HFF-Myc (cell line): ENCODE measurements around the gene ZNF638.

Experiments used
- DNase-seq: peaks from one replicate; pipeline ENCODE4 v3.0.0-alpha.2; 2011; ENCODE audit warnings: low read depth; ENCODE audit errors: extremely low read depth
- H3K4me3 ChIP-seq: replicated peaks from 2 replicates; pipeline ENCODE4 v1.5.1; 2011; ENCODE audit warnings: low read depth, mild to moderate bottlenecking, control low read depth, low read length
- TF ChIP-seq, protein P1 (sequence below): IDR thresholded peaks from 2 replicates; pipeline ENCODE4 v1.5.1; 2012; ENCODE audit warnings: mild to moderate bottlenecking, low read depth, low read length, control low read depth; ENCODE audit errors: missing control alignments

The ZNF638 gene

GRCh38 chr2:71336384-71336783 is 4.8 kb downstream of the ZNF638 start:
- no peak overlapping the region for H3K4me3 ChIP-seq
- TF ChIP-seq, protein P1, sequence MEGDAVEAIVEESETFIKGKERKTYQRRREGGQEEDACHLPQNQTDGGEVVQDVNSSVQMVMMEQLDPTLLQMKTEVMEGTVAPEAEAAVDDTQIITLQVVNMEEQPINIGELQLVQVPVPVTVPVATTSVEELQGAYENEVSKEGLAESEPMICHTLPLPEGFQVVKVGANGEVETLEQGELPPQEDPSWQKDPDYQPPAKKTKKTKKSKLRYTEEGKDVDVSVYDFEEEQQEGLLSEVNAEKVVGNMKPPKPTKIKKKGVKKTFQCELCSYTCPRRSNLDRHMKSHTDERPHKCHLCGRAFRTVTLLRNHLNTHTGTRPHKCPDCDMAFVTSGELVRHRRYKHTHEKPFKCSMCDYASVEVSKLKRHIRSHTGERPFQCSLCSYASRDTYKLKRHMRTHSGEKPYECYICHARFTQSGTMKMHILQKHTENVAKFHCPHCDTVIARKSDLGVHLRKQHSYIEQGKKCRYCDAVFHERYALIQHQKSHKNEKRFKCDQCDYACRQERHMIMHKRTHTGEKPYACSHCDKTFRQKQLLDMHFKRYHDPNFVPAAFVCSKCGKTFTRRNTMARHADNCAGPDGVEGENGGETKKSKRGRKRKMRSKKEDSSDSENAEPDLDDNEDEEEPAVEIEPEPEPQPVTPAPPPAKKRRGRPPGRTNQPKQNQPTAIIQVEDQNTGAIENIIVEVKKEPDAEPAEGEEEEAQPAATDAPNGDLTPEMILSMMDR: no peak
- DNase-seq: no peak

DNA sequence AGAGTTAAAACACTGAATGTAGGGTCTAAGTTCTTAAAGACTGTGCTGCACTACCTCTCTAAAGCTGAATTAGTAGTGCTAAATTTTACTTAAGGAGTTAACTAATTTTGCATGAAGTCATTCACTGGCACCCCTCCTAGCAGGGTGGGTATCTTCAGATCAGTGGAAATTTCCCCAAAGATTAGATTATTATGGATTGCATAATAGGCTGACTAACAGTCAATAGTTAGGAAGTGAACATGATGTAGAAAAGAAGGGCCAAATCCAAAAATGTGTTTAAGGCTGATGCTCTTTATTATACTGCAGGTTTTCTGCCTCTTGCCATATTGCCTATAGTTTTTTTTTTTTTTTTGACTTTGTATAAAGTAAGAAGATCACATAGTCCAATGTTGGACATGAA is 5.2 kb downstream of the ZNF638 start:
- TF ChIP-seq, protein P1: no peak
- no peak overlapping the region for H3K4me3 ChIP-seq
- DNase-seq: no peak

DNA sequence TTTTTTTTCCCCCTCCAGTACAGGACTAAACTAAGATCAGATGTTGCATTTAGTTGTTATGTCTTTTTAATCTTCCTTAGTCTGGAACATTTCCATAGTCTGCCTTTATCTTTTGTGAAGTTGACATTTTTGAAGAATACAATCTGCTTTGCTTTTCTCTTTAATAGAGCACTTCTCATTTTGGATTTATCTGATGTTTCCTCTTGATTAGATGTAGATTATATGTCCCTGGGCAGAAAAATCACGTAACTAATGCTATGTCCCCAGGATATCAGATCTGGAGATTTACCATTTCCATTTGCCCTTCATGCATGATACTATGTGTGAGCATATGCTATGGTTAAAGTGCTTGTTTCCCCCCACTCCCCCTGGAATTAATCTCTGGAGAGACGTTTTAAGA is 6.2 kb downstream of the ZNF638 start:
- no peak for DNase-seq
- TF ChIP-seq, protein P1: no peak
- no peak overlapping the region for H3K4me3 ChIP-seq

DNA sequence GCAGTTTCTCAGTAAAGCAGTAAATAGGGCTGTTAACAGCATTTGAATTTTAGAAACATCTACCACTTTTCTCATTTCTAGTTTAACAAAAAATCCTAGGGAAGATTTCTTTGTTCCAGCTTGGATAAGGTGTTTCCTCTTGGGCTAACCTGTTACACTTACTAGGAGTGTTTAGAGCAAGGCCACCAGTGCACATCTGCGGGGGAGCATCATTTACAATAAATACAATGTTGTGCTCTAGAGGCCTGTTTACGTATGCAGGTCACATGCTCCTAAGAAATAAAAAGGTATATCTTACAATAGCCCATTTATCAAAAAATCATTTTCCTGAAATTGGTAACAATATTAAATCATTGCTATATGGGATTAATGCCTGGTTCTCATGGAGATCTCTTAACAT is 8.1 kb downstream of the ZNF638 start:
- TF ChIP-seq, protein P1: no peak

GRCh38 chr2:71340176-71340575 is 8.6 kb downstream of the ZNF638 start:
- TF ChIP-seq, protein P1: no peak
- no peak for DNase-seq
- no peak overlapping the region for H3K4me3 ChIP-seq

More for the DNA sequence above, 8.1 kb downstream of the ZNF638 start:
- no peak overlapping the region for H3K4me3 ChIP-seq
- no peak for DNase-seq

- DNase-seq: no peak
- H3K4me3 ChIP-seq: no peak overlapping the region
- TF ChIP-seq, protein P1: no peak
Measured at GRCh38 chr2:71341645-71342044, 10.1 kb downstream of the ZNF638 start.

DNA sequence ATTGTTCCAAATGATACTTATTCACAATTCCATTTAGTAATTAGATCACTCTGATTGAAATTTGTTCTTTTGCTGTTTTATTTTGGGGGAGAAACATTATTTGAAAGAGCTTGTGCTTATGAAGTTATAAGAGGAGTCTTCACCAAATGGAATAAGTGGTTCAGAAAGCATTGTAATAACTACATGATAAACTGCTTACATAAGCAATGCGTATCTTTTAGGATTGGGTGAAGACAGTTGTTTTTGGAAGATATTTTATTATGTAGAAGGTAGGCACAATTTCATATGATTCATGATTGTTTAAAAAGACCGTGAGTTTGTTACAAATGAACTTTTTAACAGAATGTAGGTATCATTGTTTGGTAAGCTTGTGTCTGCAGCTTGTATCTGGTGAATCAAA is 14.5 kb downstream of the ZNF638 start:
- H3K4me3 ChIP-seq: no peak overlapping the region
- no peak for DNase-seq
- TF ChIP-seq, protein P1: no peak
